ENCODE results near the gene GFOD2.
A peak's percentile ranks its signal among the peaks of the same experiment; 100 is the strongest.

GFOD2 gene

DNA sequence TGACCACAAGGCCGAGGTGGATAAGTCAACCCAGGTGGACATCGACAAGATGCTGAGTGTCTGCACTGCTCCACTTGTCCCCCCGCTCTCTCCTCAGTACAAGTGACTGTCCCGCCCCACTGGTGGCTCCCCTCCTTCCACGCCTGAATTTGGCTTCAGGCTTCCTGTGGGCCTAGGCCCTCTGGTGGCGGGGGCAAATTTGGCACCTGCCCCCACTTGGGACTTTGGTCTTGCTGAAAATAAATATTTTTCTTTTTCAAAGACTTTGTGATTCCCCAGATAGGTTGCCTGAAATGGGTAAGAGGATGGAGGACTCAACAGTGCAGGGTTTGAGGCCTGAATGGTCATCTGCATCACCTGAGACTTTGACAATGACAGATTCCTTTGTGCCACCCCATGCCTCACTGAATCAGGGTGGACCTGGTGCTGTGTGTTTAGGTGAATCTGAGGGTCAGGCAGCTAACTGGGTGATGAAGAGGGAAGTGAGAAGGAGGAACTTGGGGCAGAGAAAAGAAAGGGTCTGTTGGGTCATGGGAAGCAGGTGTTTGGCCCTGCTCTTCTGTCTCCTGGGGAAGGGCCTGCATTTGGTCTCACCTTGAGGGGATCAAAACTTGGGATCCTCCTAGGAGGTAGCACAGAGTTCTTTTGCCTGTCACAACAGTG is 50.5 kb downstream of the GFOD2 start:
- no peak for DNase-seq

DNA sequence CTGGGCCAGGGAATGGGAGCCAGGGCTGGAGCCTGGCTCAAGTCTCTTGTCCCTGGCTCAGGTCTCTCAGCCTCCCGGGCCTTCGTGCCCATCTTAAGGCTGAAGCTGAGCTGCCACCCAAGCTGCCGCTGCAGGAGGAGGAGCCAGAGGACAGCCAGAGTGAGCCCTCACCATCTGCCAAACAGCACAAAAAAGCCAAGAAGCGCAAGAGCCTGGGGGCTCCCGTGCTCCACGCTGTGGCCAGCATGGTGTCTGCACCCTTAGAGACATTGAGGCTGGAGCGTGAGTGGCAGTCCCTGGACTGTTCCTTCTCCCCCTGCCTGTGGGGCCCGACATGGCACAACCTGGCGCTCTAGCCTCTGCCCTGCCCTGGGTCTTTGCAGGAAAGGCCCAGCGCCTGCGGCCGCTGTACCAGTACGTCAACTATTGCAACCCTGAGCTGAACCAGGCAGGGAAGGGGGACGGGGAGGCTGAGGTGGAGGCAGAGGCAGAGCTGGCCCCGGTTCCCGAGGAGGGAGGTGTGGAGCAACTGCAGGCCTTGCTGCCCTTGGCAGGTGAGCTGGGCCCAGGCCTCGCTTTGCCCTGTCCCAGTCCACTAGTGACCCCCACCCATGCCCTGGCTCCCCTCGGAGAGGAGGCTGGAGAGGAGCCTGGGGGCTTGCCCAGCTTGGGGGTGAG is 51.2 kb downstream of the GFOD2 start:
- peak; percentile 89 for DNase-seq

DNA sequence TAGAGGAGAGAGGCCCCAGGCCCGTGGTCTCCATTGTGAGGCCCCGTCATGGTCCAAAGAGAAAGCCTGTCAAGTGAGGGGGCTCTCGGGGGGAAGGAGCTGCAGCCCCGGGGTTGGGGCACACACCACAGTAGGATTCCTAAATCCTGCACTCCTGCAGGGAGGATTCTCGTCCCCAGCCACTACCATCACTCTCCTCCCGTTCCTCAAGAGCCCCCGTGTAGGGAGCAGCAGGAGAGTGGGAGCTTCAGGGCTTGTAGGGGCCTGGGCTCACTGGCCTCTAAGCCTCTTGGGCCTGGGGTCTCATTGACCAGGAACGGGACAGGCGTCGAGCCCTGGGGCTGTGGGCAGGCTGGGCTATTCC is 51.7 kb downstream of the GFOD2 start:
- DNase-seq = no peak

DNA sequence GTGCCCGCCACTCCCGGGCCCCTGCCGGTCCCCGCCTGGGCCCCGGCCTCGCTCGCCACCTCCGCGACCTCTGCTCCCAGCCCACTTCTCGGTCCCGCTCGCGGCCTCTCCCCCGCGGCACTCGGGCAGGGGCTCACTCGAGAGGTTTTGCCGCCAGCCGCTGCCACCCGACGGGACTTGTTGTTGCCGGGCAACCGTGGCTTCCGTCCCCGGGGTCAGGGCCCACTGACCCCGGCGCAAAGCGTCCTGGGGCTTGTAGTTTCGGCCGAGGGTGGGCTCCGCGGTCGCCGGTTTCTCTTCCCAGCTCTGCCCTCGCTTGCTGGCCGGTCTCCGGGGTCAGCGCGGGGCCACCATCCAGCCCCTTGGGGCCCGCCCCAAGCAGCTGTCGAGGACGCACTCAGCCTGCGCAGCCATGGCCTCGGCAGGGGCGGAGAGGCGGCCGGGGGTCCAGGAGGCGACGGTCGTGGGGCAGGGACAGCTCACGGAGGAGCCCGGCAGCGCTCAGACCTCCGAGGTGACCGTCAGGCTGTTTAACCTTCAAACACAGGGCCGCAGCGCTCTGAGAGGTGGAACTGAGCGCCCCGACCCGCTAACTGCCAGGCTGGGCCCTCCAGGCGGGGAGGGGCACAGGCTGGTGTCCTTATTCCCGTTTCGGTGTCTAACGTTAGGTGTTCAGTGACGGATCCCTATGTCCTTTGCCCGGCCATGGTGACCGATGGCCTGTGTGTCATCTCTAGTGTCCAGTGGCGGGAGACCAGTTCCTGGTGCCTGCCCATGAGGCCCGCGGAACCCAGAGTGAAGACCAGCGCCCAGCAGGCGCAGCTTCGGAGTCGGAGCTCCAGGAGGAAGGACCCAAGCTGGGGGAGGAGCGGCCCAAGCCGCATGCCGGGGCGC is 52.3 kb downstream of the GFOD2 start, which contains the start of the genes C16orf86 and ENKD1:
C16orf86 (plus strand) TSS at position 256 of the 894 bp plus-strand sequence; CDS start at position 413, 157 bp downstream.
ENKD1 (minus strand) TSS at position 192 of the 894 bp plus-strand sequence. CDS start 308 bp downstream, outside the sequence.
- DNase-seq = peak; percentile 82

DNA sequence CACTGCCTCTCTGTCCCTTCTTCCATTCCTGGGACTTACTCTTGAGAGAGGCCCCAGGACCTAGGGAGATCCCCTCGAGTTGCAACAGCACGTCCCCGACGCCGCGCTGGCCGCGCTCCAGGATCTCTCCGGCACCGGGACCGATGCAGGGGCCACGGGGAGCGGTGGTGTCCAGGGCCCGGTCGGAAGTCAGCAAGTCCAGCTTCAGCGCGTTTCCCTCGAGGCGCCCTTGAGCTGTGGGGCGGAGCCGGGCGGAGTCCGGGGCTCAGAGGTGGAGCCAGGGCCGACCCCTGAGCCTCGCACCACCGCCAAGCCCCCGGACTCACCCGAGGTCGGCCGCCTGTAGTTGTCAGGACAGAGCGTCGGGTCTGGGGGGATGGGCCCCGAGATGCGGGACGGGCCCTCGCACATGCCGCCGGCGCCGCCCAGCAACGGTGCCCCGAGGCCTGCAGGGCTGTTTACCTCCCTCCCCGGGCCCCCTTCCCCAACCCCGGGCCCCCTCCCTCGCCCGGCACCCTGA is 53.0 kb downstream of the GFOD2 start:
- DNase-seq = no peak

DNA sequence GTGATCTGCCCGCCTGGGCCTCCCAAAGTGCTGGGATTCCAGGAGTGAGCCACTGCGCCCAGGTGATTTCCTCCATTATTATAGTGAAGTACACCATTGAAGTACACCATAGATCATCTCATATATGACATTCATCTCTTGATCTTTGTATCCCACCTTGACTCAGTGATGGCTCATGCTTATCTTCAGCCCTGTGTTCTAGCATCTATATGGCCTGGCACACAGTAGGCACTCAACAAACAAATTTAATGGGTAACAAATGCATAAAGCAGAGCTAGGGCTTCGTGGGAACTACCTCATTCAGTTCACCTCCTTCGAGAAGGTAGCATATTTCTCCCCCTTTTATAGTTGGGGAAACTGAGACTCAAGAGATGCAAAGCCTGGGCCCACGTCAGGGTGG is 53.5 kb downstream of the GFOD2 start:
- no peak for DNase-seq

DNA sequence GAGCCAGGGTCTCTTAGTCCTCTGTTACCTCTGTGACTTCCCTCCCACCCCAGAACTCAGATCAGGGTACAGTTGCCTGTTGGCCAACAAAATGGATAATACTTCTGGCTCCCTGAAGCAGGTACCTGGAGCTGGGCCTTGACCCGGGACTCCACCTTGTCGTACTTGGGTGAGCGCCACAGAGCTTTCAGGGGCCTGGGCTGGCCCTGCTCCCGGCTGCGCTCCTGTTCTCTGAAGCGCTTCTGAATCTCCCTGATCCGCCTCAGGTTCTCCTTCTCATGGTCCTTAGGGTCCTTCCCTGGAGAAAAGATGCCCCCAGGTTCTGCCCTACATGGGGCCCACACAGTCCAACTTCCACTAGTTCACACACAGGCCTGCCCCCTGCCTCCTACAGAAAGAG is 54.2 kb downstream of the GFOD2 start:
- no peak for DNase-seq

DNA sequence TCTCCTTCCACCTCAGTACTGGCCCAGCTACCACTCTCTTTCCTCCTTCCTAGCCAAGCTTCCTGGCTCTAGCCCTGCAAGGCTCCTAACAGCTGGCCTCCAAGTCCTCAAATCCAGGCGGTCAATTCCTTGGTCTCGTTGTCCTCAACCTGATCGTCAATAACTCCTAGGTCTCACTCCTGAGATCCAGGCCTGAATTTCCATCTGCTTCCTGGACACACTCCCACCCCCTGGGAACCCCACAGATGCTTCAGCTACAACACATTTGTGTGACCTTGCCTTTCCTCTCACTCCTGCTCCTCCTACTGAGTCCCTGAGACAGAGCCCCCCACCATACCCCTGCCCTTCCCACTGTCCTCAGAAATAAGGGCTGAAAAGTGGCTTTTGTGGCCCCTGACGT is 54.9 kb downstream of the GFOD2 start:
- no peak for DNase-seq

DNA sequence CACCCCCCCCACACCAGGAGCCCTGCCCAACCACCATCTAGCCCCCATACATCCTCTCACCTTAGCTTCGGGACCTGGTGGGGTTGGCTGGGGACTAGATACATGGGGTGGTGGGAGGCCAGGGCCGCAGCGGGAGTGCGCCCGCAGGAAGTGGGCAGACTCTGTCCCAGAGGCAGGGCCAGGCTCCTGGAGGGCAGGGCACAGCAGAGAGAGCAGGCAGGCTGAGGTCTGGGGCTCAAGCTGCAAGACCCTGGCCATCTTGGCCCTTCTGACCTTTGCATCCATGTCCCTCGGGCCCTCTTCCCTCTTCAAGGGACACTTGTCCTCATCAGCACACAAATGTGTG is 55.3 kb downstream of the GFOD2 start:
- no peak for DNase-seq

DNA sequence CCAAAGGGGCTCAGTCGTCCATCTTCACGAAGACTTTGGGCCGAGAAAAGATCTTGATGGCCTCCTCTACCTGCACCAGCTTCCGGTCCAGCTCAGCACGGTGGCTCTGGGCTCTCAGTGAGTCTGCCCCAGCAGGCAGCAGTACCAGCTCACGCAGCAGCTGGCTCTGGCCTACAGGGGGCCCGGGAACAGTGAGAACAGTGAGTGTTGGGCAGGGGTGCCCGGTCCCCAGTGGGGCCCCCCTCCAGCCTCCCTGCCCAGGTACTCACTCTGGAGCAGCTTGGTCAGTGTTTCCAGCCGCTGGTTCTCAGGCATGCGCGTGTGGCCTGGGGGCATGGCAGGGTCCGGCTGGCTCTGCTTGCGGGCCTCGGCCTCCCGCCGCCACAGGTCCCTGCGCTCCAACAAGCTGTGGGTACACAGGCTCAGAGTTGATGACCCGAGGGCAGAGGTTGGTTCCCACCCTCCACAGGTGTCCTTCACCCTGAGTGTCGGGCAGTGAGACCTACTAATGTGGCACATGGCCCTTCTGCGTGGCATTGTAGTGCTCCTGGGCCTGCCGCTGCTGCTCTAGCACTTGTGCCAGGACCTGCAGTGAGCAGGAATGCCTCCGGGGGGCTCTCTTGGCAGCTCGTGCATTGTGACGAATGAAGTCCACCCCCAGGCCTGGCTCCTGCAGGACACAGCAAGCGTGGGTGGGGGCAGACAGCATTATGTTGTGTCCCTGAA is 55.8 kb downstream of the GFOD2 start:
- no peak for DNase-seq

DNA sequence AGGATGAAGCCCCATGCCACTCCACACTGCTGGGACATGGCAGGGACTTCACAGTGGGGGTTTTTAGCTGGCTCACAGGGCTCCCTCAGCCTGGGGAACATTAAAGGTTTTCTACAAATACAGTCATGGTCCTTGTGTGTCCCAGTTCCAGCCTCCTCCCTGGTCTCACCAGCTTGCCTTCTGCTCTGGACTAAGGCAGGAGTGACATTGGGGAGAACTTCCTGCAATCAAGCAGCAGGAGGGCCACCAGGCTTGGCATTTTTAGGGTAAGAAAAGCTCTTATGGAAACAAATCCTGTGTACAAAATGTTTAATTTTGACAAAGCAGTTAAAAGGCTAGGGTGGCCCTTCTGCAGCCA is 56.5 kb downstream of the GFOD2 start:
- no peak for DNase-seq

DNA sequence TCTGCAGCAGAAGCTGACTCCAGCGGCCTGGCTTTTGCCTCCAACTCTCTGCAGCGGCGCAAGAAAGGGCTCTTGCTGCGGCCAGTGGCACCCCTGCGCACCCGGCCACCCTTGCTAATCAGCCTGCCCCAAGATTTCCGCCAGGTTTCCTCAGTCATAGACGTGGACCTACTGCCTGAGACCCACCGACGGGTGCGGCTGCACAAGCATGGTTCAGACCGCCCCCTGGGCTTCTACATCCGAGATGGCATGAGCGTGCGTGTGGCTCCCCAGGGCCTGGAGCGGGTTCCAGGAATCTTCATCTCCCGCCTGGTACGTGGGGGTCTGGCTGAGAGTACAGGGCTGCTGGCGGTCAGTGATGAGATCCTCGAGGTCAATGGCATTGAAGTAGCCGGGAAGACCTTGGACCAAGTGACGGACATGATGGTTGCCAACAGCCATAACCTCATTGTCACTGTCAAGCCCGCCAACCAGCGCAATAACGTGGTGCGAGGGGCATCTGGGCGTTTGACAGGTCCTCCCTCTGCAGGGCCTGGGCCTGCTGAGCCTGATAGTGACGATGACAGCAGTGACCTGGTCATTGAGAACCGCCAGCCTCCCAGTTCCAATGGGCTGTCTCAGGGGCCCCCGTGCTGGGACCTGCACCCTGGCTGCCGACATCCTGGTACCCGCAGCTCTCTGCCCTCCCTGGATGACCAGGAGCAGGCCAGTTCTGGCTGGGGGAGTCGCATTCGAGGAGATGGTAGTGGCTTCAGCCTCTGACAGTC is 57.0 kb downstream of the GFOD2 start:
- no peak for DNase-seq

DNA sequence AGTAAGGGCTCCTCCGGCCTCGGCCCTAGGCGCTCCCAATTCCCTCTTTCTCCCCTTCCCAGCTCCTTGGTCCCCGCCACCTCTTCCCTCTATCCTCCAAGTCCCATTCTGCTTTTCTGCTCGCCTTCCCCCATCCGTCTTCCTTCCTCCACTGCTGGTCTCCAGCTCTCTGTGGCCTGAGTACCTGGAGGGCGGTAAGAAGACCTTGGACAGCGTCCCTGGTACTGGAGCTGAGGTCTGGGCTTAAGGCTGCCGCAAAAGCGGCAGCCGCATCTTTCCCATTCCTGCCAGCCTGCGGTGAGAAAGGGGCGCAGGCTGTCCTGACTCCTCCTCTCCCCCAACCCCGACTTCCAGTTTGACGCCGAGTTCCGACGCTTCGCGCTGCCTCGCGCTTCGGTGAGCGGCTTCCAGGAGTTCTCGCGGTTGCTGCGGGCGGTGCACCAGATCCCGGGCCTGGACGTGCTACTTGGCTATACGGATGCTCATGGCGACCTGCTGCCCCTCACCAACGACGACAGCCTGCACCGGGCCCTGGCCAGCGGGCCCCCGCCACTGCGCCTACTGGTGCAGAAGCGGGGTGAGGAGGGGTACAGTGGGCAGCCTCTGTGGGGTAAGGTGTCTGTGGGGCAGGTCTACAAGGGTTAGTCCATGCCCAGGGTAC is 57.9 kb downstream of the GFOD2 start:
- no peak for DNase-seq

DNA sequence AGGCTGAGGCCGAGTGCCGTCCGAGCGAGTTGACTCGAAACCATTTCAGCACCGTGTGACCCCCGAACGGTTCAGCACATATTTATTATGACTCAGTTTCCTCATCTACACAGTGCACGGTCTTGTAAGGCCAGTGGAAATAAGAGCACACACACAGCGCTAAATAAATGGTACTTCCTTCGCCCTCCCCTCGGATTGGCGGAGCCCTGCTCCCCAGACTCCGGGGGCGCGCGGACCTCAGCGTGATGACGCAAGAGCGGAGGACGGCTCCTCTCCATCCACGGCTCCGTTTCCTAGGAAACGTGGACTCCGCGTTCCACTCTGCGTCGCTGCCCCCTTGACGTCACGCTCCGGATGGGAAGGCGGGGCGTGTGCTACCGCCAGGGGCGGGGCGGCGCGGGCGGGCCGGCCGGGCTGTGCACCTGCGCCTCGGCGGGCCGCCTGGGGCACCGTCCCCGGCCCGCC is 58.5 kb downstream of the GFOD2 start, which contains the start of gene PARD6A:
PARD6A (plus strand) TSS at position 397 of the 465 bp plus-strand sequence. CDS start 79 bp downstream, outside the sequence.
- DNase-seq = peak; percentile 97

DNA sequence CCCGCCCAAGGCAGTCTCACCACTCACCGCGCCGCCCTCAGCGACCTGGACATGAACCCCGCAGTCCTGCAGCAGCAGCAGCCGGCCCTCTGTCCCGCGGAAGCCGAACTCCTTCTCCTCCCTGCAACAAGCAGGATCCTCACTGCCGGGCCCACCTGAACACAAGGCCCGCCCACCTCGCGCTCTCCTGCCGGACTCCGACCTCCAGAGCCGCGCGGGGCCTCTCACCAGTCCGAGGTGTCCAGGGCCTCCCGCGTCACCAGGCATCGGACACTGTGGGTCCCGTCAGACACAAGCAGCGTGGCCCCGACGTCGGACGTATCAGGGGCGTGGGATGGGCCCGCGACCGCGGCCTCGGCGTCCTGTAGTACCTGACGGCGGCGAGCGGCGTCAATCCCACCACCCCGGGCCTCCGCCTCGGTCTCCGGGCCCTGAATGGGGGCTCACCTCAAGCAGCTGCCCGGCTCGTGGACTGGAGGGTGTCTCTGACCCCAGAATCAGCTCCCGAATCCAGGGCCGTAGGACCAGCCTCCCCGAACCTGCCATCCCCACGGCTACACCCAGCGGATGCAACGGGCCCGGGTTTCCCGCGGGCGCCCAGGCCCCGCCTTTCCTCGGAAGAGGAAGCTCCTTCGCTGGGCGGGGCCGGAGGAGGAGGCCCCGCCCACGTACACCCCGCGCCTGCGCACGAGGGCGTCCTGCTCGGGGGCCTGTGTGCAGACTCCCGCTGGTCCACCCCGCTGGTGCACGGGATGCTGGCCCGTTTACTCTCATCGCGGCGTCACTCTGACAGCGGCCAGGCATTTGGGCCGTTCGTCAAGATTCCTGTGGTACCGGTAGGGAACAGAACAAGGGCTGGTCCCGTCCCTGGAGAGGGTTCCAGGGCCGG is 59.2 kb downstream of the GFOD2 start, which contains the start of gene ACD:
ACD (minus strand) TSS at position 586 of the 889 bp plus-strand sequence; CDS start at position 546, 40 bp downstream.
- DNase-seq = peak; percentile 92

DNA sequence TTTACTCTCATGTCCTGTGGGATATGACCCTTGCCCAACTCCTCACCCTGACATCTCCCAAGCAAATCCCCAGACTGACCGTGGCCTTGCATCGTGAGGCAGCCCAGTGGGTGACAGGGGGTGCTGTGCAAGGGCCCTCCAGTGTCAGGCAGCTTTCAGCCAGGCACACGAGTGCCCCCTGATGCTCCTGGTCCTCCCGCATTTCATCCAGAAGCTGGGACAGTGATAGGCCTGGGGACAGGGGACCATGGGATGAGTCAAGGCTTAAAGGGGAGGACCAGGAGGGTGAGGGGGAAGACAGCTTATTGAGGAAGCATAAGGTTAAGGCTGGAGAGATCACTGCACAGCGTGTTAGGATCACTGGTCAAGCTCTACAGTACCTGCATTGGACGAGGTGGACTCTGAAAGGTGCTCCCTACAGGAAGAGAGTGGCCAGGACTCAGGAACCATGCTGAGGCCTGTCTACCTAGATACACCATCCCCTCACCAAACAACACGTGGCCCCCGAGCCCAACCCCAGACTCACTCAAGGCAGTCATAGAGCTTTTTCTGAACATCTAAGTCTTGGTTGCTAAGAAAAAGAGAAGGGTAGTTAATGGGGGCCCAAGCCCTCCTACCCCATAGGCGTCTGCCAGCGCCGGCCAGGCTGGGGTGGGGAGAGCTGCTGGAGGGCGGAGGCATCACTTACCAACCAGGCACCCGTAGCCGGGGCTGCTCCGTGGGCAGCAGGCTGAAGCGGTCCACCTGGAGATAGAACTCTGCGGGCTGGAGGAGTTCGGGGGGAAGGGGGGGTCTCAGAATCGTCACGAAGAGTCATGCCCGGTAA is 60.1 kb downstream of the GFOD2 start:
- DNase-seq = no peak

DNA sequence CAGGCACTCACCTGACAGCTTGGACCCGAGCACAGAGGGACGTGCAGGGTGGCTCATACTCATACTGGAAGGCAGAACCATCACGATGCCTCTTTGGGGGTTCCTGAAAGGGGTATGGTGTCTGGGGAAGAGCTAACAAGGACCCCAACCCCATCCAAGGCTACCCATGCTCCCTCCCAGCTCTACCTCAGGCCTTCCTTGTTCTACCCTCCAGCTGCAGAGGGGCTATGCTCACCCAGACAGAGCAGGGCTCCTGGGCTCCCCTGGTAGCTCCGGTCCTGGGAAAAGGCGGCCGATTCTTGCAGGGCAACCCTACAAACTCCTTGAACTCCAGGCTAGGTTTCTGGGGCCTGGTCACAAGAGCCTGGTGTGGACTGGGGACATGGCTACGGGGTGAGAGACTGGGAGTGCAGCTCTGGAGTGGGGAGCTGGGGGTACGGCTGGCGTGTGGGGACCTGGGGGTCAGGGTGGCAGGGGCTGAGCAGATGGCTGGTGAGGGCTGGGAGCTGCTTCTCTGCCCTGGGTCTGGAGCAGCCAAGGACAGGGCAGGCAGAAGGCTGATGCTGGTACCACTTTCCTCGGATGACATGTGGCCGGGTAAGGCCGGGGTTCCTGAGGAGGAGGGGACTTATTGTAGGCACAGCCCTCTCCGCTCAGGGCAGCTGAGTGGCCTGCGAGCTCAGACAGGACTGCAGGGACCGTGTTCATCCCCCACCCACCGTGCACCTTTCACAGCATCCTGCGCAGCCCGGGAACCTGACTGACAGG is 61.2 kb downstream of the GFOD2 start:
- no peak for DNase-seq

DNA sequence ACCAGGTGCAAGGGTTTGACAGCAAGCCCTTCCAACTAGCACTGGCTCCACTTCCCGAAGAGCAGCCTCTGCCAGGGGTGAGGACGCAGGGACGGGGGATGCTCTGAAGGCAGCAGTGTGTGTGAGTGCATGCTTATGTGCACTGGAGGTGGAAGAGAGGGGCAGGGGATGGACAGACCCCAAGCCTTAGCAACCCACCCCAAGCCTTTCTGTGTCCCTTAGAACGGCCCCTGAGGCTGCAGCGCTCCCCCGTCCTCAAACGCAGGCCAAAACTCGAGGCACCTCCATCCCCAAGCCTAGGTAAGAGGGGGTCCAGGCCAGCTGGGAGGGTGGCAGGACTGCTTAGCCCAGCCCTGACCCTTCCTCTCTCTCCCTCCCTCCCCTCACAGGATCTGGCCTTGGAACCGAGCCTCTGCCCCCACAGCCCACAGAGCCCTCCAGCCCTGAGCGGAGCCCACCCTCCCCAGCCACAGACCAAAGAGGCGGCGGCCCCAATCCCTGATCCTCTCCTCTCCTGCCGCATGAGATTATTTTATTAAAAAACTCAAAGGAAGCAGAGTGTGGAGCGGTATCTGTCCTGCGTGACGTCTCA is 62.0 kb downstream of the GFOD2 start:
- no peak for DNase-seq
